ENCODE measurements around the gene ROPN1.

Gene ROPN1

DNA sequence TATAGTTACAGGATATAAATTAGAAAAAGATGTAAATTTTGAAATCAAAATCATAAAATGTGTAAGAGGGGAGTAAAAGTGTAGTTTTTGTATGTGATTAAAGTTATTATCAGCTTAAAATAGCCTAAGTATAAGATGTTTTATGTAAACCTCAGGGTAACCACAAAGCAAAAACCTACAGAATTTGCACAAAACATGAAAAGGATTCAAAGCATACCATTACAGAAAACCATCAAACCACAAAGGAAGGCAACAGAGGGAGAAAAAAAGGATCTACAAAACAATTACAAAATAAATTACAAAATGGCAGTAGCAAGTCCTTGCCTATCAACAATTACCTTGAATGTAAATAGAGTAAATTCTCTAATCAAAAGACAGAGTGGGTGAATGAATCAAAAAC lies 71.1 kb downstream of the ROPN1 start:
- no peak for TF ChIP-seq EZH2phosphoT487 (conservative IDR thresholded peaks at IDR 0.05; ENCODE audit: low read length)
- TF ChIP-seq CTCF (IDR thresholded peaks at IDR 0.05; ENCODE audit: insufficient read depth, low read length, poor library complexity, severe bottlenecking) = no peak
- no peaks in the 10 kb centered on the region; the same call in 1 of the 2 replicates for H3K9me3 ChIP-seq (ENCODE audit: insufficient read depth, low read length)
- peaks cover 58% of the 10 kb centered on the region for H3K36me3 ChIP-seq (ENCODE audit: low read length)
- H3K27me3 ChIP-seq (ENCODE audit: low read length) = no peaks in the 10 kb centered on the region
- H3F3A ChIP-seq (ENCODE audit: insufficient read depth) = no peaks in the 10 kb centered on the region
- H3K27ac ChIP-seq (ENCODE audit: low read depth, low read length) = no peak overlapping the region
- no peak overlapping the region for H3K4me3 ChIP-seq (ENCODE audit: insufficient read depth, low read length, poor library complexity, severe bottlenecking)
- H3K4me2 ChIP-seq (ENCODE audit: low read depth, low read length, poor library complexity, severe bottlenecking) = no peak overlapping the region
- no peaks in the 10 kb centered on the region for H3K79me2 ChIP-seq (ENCODE audit: insufficient read depth, low read length)
- H3K9ac ChIP-seq (ENCODE audit: low read length) = no peak overlapping the region
- H3K9me2 ChIP-seq (replicated peaks; ENCODE audit: insufficient read depth, low read length) = no peaks in the 10 kb centered on the region
- H2AFZ ChIP-seq (ENCODE audit: low read depth, low read length, severe bottlenecking) = no peak overlapping the region
- no peaks in the 10 kb centered on the region for H4K20me1 ChIP-seq (ENCODE audit: low read depth, low read length)

DNA sequence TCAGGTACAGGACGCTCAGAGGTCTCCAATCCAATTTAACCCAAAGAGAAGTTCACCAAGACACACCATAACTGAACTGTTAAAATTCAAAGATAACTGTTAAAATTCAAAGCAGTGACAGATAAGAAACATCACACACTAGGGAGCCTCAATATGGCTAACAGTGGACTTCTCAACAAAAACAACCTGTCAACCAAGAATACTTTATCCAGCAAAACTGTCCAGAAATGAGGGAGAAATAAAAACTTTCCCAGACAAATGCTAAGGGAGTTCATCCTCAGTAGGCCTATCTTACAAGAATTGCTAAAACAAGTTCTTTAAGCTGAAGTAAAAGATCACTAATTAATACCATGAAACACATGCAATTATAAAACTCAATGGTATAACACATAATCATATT lies 71.5 kb downstream of the ROPN1 start:
- Histone ChIP-seq H2AFZ (ENCODE audit: low read depth, low read length, severe bottlenecking) (no peak overlapping the region), H3K4me3 (ENCODE audit: insufficient read depth, low read length, poor library complexity, severe bottlenecking) (no peak overlapping the region), H3K9me2 (replicated peaks; ENCODE audit: insufficient read depth, low read length) (no peaks in the 10 kb centered on the region), H3K9me3 (ENCODE audit: insufficient read depth, low read length) (no peaks in the 10 kb centered on the region; the same call in 1 of the 2 replicates), H3F3A (ENCODE audit: insufficient read depth) (no peaks in the 10 kb centered on the region), H3K36me3 (ENCODE audit: low read length) (peaks cover 56% of the 10 kb centered on the region), H3K27ac (ENCODE audit: low read depth, low read length) (no peak overlapping the region), H3K27me3 (ENCODE audit: low read length) (no peaks in the 10 kb centered on the region), H3K79me2 (ENCODE audit: insufficient read depth, low read length) (no peaks in the 10 kb centered on the region), H3K4me2 (ENCODE audit: low read depth, low read length, poor library complexity, severe bottlenecking) (no peak overlapping the region), H4K20me1 (ENCODE audit: low read depth, low read length) (no peaks in the 10 kb centered on the region), H3K9ac (ENCODE audit: low read length) (no peak overlapping the region)
- TF ChIP-seq EZH2phosphoT487 (conservative IDR thresholded peaks at IDR 0.05; ENCODE audit: low read length) (no peak), CTCF (IDR thresholded peaks at IDR 0.05; ENCODE audit: insufficient read depth, low read length, poor library complexity, severe bottlenecking) (no peak)

- Histone ChIP-seq H3K36me3 (ENCODE audit: low read length) (peaks cover 47% of the 10 kb centered on the region), H3K9ac (ENCODE audit: low read length) (no peak overlapping the region), H4K20me1 (ENCODE audit: low read depth, low read length) (no peaks in the 10 kb centered on the region), H3K79me2 (ENCODE audit: insufficient read depth, low read length) (no peaks in the 10 kb centered on the region), H3K27me3 (ENCODE audit: low read length) (no peaks in the 10 kb centered on the region), H3K9me3 (ENCODE audit: insufficient read depth, low read length) (no peaks in the 10 kb centered on the region; the same call in 1 of the 2 replicates), H3K27ac (ENCODE audit: low read depth, low read length) (no peak overlapping the region), H3K4me3 (ENCODE audit: insufficient read depth, low read length, poor library complexity, severe bottlenecking) (no peak overlapping the region), H3K9me2 (replicated peaks; ENCODE audit: insufficient read depth, low read length) (no peaks in the 10 kb centered on the region), H3K4me2 (ENCODE audit: low read depth, low read length, poor library complexity, severe bottlenecking) (no peak overlapping the region), H2AFZ (ENCODE audit: low read depth, low read length, severe bottlenecking) (no peak overlapping the region), H3F3A (ENCODE audit: insufficient read depth) (no peaks in the 10 kb centered on the region)
- TF ChIP-seq CTCF (IDR thresholded peaks at IDR 0.05; ENCODE audit: insufficient read depth, low read length, poor library complexity, severe bottlenecking) = no peak
- no peak for TF ChIP-seq EZH2phosphoT487 (conservative IDR thresholded peaks at IDR 0.05; ENCODE audit: low read length)
Measured at GRCh38 chr3:123919353-123919752, 72.6 kb downstream of the ROPN1 start.
